AG09309 (cell line): ENCODE measurements around the gene MEX3B.

Experiments
- DNase-seq: peaks from one replicate; pipeline ENCODE4 v3.0.0-alpha.2; 2010; ENCODE audit warnings: low read depth
- H3K4me3 ChIP-seq: 2 replicates; pipeline ENCODE4 v1.5.1; 2011; ENCODE audit warnings: mild to moderate bottlenecking, low read depth, low read length, moderate library complexity; ENCODE audit not compliant: control insufficient read depth
- CTCF ChIP-seq: IDR thresholded peaks from 2 replicates; pipeline ENCODE4 v1.5.1; 2011; ENCODE audit warnings: mild to moderate bottlenecking, low read depth, low read length, inconsistent platforms; ENCODE audit not compliant: insufficient read depth, control insufficient read depth; ENCODE audit errors: missing control alignments

MEX3B gene

GRCh38 chr15:82062479-82063454 is 16.9 kb upstream of the MEX3B start:
- H3K4me3 ChIP-seq: no peak overlapping the region
- TF ChIP-seq CTCF: no peak
- DNase-seq: no peak

- no peak for TF ChIP-seq CTCF
- DNase-seq: no peak
- no peak overlapping the region for H3K4me3 ChIP-seq
These were observed 15.0 kb upstream of the MEX3B start for GRCh38 chr15:82060817-82061216.

GRCh38 chr15:82058517-82059204 is 12.8 kb upstream of the MEX3B start:
- no peak overlapping the region for H3K4me3 ChIP-seq
- no peak for DNase-seq
- TF ChIP-seq CTCF: no peak

- no peak for TF ChIP-seq CTCF
- H3K4me3 ChIP-seq: no peak overlapping the region
- DNase-seq: no peak
These were observed 12.2 kb upstream of the MEX3B start for GRCh38 chr15:82058026-82058425.

GRCh38 chr15:82056958-82057823 is 11.4 kb upstream of the MEX3B start:
- H3K4me3 ChIP-seq: no peak overlapping the region
- TF ChIP-seq CTCF: no peak
- no peak for DNase-seq

GRCh38 chr15:82052751-82053150 is 6.9 kb upstream of the MEX3B start:
- TF ChIP-seq CTCF: no peak
- H3K4me3 ChIP-seq: no peak overlapping the region
- no peak for DNase-seq
